Smooth muscle cell of the coronary artery (primary cell): ENCODE results near the gene GBP1. TPM values are rescaled to one million over a fixed set of nuclear protein-coding genes. Genes with fewer than 3 reads are reported as not detected.

Source experiments
- total RNA-seq: library from RNA; depleted of rRNA; stranded (reverse); fragments of >200 nt; gene quantifications from 2 replicates; pipeline ENCODE4 v1.2.3, GENCODE V29; 2014; ENCODE audit warnings: low replicate concordance

The GBP1 gene
- total RNA-seq, result 12.5 and 18.7 TPM in 2 replicates

GRCh38 chr1:89065079-89065868 lies at the start of gene GBP1:
TSS of gene GBP1 (minus strand) at chr1:89065208. CDS start at chr1:89063234, 1,974 bp downstream.

GRCh38 chr1:89022167-89022959 lies 42.6 kb downstream of the GBP1 start, which contains the start of gene GBP3:
TSS of gene GBP3 (minus strand) at chr1:89022866. CDS start at chr1:89020721, 2,145 bp downstream.

Other genes with a start within 250 kb of the GBP1 start
- gene GTF2B, start 173.6 kb downstream of the GBP1 start, total RNA-seq, result 41.9 and 47.4 TPM in 2 replicates
- 17.4 and 20.0 TPM in 2 replicates for gene KYAT3, start 72.6 kb downstream of the GBP1 start, total RNA-seq
- gene RBMXL1, start 72.6 kb downstream of the GBP1 start, total RNA-seq, result 6.8 and 7.3 TPM in 2 replicates
- gene GBP3, start 42.3 kb downstream of the GBP1 start, total RNA-seq, result 17.4 and 28.2 TPM in 2 replicates
- gene GBP2, start 60.9 kb upstream of the GBP1 start, total RNA-seq, result 14.9 and 66.0 TPM in 2 replicates
- not detected in 2 replicates for gene GBP7, start 110.8 kb upstream of the GBP1 start, total RNA-seq
- gene GBP4, start 133.7 kb upstream of the GBP1 start, total RNA-seq, result 0.12 and 2.3 TPM in 2 replicates
- 0.08 and 0.82 TPM in 2 replicates for gene GBP5, start 207.7 kb upstream of the GBP1 start, total RNA-seq